GM18502 (cell line): ENCODE data around the gene DIAPH2.

Experiments
- ATAC-seq: cut with Tn5 transposase; IDR thresholded peaks from one replicate; pipeline ENCODE4 v1.9.1; 2021; ENCODE audit warnings: mild to moderate bottlenecking; ENCODE audit not compliant: unreplicated experiment, poor library complexity

DIAPH2 gene

DNA sequence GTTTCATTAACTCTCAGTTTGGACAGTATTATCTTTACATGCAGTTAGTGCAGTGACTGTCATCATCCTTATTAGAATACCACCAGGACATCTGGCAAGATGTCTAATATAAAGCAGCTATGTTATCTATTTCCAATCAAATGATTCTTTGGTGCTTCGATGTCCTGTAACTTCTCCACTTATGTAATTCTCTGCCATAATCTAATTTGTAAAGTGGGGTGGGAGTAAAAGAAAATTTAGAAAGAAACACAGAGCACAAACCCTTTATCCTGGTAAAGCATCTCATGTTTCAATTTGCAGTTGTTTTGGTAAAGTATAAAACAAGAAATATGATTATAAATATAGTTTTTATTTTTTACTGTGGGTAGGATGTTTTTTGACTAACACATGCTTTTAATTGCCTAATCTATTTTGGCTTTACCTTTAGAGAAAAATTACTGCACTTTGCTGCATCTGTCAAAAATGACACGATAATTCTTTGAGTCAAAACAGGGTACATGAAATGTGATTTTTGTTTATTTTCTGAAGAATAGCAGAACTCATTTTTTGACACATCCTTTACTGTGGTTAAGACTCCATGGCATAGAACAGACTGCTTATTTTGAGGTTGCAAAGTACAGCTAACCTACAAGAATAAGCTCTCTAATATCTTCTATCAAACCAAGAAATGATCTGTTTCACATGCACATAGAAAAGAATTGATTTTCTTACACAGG, 581.9 kb downstream of the DIAPH2 start:
- no peak for ATAC-seq

DNA sequence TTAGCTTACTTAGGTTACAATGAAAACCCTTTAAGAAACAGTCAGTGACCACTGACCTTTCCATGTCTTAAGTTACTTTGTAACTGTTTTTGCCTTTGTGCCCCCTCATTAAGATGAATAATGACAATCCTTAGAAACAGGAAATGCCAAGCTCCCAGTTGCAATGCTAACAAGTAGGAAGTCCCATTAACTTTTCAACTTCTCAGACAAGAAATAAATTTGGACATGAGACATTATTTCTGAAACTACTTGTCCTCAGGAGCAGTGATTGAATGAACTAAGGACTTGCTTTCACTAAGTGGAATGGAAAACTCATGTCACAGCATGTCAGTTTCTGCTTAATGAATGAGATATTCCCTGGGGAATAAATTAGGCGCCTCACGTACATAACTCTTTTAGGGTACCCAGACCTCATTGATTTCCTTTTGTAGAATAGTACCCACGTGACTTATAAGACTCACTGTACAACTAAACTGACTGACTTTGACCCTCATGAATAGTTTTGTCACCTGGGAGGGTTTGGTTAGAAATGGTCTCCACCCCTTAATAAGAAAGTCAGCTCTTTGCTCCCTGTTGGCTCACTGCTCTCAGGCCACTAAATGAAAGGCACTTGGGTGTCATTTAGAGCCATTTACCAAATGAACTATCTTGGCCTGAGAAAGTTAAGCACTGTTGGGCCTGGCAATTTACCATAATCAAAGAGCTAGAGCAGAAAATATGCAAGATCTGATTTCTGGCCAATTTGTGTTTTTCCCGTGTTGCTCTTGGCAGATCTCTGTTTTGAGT, 582.9 kb downstream of the DIAPH2 start:
- no peak for ATAC-seq

DNA sequence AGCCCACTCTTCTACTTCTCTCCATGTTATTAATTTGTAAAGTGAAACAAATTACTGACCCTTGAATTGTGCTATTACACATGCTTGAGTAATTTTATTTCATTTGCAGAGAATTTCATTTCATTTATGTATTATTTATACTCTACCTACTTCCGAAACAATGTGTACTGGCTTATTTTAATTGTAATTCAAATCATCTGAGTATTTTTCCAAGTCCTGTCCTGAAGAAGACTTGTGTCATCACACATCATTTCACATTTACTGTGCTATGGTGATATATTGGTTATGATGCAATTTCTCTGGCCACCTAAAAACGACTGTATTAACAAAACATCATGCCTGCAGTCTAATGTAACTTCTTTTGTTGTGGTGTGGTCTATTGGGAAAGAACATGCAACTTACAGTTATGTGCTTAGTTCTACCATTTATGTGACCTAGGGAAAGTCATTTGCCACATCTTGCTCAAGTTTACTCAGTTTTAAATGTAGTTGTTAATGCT, 583.6 kb downstream of the DIAPH2 start:
- ATAC-seq: no peak

DNA sequence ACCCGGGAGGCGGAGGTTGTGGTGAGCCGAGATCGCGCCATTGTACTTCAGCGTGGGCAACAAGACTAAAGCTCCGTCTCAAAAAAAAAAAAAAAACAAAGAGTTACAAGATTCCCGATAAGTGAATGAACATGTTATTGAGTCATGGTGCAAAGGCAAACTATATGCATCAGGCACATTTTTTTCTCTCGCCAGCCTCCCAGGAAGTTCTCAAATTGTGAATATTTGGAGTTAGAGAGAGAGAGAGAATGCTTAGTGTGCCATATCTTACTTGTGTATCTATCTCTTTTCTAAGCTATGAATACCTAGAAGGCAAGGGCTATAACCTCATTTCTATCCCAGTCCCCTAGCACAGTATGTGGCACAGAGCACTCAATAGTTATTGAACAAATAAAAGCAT, 599.9 kb downstream of the DIAPH2 start:
- ATAC-seq: no peak

DNA sequence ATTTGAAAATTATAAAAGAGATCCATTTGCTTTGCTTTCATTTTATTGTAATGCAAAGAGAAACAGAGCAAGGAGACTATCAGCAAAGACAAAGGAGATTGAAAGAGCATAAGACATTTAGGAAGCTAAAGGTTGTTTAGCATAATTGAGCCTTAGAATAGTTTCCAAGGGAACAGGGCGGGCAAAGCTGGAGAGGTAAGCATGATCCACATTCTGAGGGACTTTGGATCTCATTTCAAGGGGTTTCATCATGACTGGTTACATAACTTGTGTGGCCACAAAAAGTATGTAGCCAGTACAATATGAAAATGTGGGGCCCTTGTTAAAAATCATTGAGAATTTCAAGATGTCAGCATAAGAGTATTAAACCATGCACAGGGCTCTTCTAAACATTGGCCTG, 605.6 kb downstream of the DIAPH2 start:
- ATAC-seq: no peak

DNA sequence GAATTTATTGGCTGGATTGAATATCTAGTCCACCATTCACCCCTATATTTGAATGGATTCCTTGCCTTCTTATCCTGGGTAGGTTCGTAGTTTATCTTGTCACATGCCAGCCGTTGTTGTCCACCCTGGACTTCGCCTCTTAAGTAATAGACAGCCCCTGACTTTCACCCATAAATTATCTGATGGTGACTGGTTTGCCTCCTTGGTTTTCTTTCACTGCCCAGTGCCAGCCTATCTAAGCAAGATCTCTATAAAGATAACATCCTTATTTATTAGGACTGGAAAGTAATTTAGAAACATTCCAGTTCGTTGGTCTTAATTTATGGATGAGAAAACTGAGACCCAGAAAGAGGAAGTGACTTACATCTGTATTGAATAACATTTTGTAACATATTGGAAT, 609.4 kb downstream of the DIAPH2 start:
- ATAC-seq: no peak

DNA sequence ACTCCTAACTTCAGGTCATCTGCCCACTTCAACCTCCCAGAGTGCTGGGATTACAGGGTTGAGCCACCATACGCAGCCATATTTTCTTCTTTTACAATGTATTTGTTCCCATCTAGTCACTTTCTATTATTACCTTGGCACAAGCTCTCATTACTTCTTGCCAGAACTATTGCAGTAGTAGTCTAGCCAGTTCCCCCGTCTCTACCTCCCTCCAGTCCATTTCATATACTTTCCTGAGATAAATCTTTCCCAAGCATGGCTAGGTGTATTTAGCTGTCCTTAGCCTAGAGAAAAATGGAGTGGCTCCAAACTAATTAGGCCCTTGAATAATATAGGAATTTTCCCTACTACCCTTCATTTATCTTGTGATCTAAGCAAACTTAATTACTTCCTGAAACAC, 611.3 kb downstream of the DIAPH2 start:
- no peak for ATAC-seq

DNA sequence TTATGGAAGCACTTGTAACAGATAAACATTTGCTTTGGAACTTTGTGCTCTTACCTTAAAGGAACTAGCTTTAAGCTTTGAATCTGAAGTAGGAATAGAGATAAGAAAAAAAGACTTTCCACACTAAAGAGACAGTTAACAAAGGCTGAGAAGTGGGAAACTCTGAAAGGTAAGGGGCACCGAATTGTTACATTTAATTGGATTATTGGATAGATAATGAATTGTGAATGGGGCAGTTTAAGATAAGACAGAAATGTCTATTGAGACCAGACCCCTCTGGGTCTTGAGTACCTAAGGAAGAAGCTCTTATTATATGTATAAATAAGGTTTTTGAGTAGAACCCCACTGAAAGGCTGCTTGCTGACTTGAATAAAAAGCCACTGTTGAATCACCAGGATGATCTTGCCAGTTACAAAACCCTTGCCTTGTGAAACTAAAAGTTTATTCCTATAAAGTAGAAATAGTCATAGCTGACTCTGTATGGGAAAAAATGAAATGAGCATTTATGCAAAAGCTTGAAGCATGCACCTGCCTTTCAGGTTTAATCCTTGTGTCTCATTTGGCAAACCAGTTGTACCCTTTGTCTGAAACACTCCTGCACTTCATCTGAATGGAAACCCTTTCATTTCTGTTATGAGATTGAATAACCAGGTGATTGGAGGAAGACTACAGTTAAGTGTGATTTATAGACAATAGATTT, 622.3 kb downstream of the DIAPH2 start:
- no peak for ATAC-seq

DNA sequence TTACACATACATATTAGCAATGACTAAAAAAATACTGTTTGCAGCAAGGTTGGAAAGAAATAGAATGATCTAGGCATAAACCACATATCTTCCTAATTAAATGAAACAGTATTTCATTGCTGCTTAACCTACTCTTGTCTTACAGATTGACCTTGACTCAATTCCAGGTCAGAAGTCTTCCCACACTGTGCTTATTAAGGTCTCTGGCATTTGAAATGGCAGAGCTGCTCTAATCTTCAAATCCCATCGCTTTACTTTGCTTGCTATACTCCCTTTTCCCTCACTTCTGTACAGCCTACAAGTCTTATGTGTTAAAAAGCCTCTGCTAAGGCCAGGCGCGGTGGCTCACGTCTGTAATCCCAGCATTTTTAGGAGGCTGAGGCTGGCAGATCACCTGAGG, 623.5 kb downstream of the DIAPH2 start:
- no peak for ATAC-seq

DNA sequence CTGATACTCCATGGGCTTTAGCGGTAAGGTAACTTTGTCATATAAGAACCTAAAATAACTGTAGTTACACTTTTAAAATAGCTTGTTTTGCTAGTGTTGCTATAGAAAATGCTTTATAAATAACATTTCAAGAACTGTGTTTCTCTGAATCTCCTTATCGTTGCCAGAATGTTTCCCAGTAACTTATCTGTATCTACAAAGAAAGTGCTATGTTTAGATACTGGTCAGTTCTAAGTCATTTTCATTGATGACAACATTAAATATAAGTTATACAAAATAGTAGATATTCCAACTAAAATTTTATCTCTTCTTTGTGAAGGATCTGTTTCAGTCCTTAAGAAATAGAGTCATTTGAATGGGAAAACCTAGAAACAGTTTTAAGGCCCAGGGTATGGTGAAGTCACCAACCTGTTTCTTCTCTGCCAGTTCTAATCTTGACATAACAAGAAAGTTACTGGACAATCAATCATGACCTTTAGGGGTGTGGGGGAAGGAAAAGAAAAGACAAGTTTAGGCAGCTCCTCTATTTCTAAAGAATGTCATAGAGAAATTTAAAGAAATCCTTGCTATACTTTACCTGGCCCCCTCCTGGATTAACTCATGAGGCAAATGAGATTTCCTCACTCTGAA, 625.0 kb downstream of the DIAPH2 start:
- no peak for ATAC-seq

DNA sequence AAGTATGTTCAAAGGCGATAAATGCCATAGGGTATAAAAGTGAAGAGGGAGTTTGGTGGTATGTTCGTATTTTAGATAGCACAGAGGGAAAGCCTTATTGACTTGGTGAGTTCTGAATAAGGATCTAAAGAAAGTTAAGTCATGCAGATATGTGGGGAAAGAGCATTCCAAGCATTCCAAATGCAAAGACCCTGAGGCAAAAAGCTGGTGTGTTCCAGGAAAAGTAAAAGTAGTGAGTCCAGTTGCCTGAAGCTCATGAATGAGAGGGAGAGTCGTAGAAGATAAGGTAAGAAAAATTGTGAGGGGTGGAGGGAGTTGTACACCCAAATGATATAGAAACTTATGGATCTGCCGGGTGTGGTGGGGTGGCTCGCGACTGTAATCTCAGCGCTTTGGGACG, 625.7 kb downstream of the DIAPH2 start:
- ATAC-seq: no peak

DNA sequence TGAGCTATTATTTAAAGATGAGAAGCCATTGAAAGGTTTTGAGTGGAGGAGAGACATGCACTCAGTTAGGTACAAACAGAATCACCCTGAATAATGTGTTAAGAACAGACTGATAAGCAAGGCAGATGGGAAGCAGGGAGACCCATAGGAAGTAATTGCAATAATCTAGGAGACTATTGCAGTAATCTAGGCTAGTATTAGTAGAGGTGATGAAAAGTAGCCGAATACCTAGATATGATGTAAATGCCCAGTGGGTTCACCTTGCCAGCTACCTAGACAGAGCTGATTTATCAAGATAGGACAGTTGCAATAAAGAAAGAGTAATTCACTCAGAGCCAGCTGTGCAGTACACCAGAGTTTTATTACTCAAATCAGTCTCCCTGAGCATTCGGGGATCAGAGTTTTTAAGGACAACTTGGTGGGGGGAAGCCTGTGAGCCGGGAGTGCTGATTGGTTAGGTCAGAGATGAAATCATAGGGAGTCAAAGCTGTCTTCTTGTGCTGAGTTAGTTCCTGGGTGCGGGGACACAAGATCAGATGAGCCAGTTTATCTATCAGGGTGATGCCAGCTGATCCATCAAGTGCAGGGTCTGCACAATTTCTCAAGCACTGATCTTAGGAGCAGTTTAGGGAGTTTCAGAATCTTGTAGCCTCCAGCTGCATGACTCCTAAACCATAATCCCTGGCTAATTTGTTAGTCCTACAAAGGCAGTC, 626.6 kb downstream of the DIAPH2 start:
- no peak for ATAC-seq

DNA sequence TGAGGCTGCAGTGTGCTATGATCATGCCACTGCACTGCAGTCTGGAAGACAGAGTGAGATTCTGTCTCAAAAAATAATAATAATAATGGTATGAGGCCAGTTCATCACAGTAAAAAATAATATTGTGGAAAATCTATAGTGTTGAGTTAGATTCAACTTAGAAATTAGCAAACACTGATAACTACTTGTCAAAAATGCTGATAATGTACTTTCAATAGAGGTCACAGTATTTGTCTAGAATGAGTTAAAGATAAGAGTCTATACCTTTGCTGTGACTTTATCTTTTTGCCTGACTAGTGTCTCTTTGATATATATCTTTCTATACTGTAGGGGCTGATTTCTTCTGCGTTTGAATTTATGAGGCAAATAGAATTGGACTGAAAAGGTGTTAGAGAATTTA, 629.7 kb downstream of the DIAPH2 start:
- no peak for ATAC-seq

DNA sequence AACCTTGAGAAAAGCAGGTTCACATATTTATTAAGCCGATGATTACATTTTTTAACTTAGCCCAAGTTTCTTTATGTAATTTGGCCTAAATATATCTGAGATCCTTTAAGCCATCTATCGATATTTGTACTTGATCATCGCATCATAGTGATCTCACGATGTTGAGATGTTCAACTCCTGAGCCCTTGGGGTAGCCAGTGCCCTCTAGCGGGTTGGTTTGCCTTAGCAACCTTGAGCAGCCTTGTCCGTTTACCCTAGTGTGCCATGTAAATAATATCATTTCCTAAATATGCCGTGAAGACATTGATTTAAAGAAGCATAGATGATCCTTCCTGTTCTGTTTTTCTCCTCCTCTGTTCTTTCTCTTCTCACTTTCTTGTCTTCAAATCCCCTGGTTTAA, 631.3 kb downstream of the DIAPH2 start:
- no peak for ATAC-seq

DNA sequence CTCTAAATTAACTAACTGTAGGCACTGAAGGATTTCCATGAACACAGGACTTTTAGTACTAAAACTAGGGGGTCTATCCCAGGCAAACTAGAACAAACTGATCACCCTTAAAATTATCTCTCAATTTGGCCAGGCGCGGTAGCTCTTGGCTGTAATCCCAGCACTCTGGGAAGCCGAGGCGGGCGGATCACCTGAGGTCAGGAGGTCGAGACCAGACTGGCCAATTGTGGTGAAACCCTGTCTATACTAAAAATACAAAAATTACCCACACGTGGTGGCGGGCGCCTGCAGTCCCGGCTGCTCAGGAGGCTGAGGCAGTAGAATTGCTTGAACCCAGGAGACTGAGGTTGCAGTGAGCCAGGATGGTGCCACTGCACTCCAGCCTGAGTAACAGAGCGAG, 635.7 kb downstream of the DIAPH2 start:
- no peak for ATAC-seq

DNA sequence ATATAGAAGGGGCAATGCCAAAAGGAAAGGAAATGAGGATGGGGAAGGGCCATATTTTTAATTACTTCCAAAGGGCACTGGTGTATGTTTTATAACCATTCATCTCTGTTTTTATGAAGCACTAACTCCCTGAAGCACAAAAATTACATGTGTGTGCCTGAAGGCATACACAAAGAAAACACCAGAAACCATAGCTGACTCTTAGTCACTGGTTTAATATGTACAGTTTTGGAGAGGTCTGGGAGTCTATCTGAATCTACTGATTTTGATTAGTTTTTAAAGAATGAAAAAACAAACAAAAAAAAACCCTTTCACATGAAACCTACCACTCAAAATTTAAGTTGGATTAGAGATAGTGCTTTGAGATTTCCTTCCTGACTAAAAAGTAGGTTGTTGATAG, 637.8 kb downstream of the DIAPH2 start:
- no peak for ATAC-seq

DNA sequence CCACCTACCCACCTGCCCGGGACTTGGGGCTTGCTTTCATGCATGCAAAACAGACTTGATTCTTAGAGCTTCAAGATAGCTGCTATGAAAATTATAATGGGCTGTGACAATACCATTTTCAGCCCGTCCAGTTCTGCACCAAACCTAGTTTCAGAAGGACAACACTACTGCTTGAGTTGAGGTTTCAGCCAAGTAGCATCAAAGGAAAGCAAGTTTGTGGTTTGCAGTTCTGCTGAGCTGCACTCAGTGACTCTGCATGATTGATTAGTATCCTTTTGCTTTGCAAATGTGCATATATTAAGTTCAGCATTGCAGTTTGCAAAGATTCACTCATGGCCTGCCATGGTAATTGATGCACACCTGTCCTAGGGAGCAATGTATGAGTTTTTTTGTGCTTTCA, 641.8 kb downstream of the DIAPH2 start:
- peak; percentile 95 for ATAC-seq

DNA sequence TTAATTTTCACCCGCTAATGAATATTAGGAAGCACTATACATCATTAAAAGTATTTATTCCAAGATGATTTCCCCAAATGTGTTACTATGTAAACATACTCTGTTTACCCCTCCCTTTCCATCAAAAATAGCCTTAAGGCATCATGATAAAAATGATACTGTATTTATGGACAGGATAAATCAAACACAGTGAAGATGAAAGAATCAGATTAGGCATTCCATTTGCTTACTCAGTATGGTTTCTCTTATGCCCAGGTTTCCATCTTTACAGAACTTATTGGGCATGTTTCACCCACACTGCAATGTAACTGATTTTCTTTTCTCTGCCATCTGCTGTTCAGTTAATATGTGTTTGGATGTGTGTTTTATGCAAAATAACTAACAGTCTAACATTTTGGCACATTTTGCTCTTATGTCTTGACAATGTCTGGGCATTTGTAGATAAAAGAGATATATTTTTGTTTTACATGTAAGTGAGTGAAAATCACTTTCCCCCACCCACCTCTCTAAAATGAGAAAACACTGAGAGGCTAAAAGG, 644.3 kb downstream of the DIAPH2 start:
- ATAC-seq: no peak

DNA sequence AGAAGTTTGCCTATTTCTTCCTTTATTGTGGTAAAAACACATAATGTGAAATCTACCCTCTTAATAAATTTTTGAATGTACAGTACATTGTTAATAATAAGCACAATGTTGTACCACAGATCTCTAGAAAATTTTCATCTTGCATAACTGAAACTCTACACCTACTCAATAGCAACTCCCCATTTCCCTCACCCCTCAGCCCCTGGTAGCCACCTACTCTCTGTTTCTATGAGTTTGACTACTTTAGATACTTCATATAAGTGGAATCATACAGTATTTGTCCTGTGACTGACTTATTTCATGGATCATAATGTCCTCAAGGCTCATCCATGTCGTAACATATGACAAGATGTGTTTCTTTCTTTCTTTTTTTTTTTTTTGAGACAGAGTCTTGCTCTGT, 645.5 kb downstream of the DIAPH2 start:
- ATAC-seq: peak; percentile 35

DNA sequence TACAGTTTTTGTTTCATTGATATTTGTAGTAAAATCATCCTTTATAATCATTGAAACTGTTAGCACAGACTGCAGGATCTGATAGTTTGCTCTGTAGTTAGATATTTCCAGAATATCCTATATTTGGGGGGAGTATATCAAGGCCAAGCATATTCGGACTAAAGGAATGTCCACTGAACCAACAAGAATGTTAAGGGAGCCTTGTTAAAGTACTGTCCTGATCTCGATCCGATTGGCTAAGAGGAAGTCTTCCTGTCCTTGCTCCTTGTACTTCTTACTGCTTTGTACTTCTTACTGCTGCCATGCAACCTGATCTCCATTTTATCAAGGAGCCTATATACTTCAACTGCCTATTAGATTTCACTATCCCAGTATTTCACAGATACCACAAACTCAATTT, 648.3 kb downstream of the DIAPH2 start:
- no peak for ATAC-seq
